GM12878 (cell line): ENCODE measurements around the gene PIEZO2. TPM values are rescaled to one million over a fixed set of nuclear protein-coding genes. Genes with fewer than 3 reads are reported as not detected.

Experiments used
- CBFB ChIP-seq: IDR thresholded peaks from 2 replicates; pipeline ENCODE4 v1.6.1; 2016; ENCODE audit warnings: antibody characterized with exemption, low read depth
- CEBPZ ChIP-seq: fragments of 150-350 bp; IDR thresholded peaks from 2 replicates; pipeline ENCODE4 v1.6.1; 2016; ENCODE audit warnings: low read depth, low read length
- CREM ChIP-seq: IDR thresholded peaks from 2 replicates; pipeline ENCODE4 v1.6.1; 2014; ENCODE audit warnings: antibody characterized with exemption, low read depth
- CTCF ChIP-seq, 3 experiments: IDR thresholded peaks in 2 of 3; conservative IDR thresholded peaks in 1 of 3; 2 replicates each; pipeline ENCODE4 v1.5.1; 2011; ENCODE audit warnings: low read depth in 3 of 3, low read length in 3 of 3, mild to moderate bottlenecking in 3 of 3, control low read depth in 2 of 3, moderate library complexity in 2 of 3, inconsistent platforms in 1 of 3, mixed read lengths in 1 of 3; ENCODE audit not compliant: control insufficient read depth in 2 of 3, insufficient read depth in 1 of 3; ENCODE audit errors: extremely low read depth in 1 of 3
- EGR1 ChIP-seq, 2 experiments: IDR thresholded peaks; 1 replicate in 1 of 2; 2 replicates in 1 of 2; pipeline ENCODE4 v1.6.1; 2011 to 2012; ENCODE audit warnings: low read depth in 2 of 2, low read length in 2 of 2, borderline replicate concordance in 1 of 2, mild to moderate bottlenecking in 1 of 2, moderate library complexity in 1 of 2
- EP300 ChIP-seq, 2 experiments: fragments of 150-350 bp in 1 of 2; IDR thresholded peaks; 2 replicates each; pipeline ENCODE4 v1.6.1; 2011 to 2012; ENCODE audit warnings: low read depth in 2 of 2, low read length in 2 of 2, borderline replicate concordance in 1 of 2, improper control_type of control experiment in 1 of 2, inconsistent platforms in 1 of 2; ENCODE audit not compliant: control insufficient read depth in 1 of 2
- IKZF1 ChIP-seq: fragments of 450-650 bp; conservative IDR thresholded peaks from 2 replicates; pipeline ENCODE4 v1.6.1; 2017; ENCODE audit warnings: antibody characterized with exemption, mild to moderate bottlenecking
- IKZF2 ChIP-seq, 2 experiments: fragments of 450-650 bp; IDR thresholded peaks; 2 replicates each; pipeline ENCODE4 v1.6.1; 2017; ENCODE audit warnings: mild to moderate bottlenecking in 2 of 2, moderate library complexity in 2 of 2
- IRF5 ChIP-seq: fragments of 450-650 bp; IDR thresholded peaks from 2 replicates; pipeline ENCODE4 v1.6.1; 2017; ENCODE audit warnings: borderline replicate concordance
- JUNB ChIP-seq: IDR thresholded peaks from 2 replicates; pipeline ENCODE4 v1.6.1; 2016; ENCODE audit warnings: antibody characterized with exemption, mild to moderate bottlenecking
- MYC ChIP-seq: IDR thresholded peaks from 2 replicates; pipeline ENCODE4 v1.6.1; 2011; ENCODE audit warnings: mild to moderate bottlenecking, low read length, moderate library complexity, inconsistent platforms; ENCODE audit not compliant: insufficient read depth, insufficient replicate concordance, insufficient read length, severe bottlenecking
- PAX8 ChIP-seq: fragments of 450-650 bp; IDR thresholded peaks from 2 replicates; pipeline ENCODE4 v1.6.1; 2017; ENCODE audit warnings: mild to moderate bottlenecking, moderate library complexity
- POLR2A ChIP-seq: IDR thresholded peaks from 2 replicates; pipeline ENCODE4 v1.6.1; 2011; ENCODE audit warnings: low read depth, mild to moderate bottlenecking, low read length
- RBBP5 ChIP-seq: fragments of 200-600 bp; sonication (generic); conservative IDR thresholded peaks from 2 replicates; pipeline ENCODE4 v1.6.1; 2016
- RFX5 ChIP-seq: IDR thresholded peaks from 2 replicates; pipeline ENCODE4 v1.6.1; 2011; ENCODE audit warnings: low read depth, low read length, improper control_type of control experiment
- SMAD1 ChIP-seq: fragments of 450-650 bp; IDR thresholded peaks from 2 replicates; pipeline ENCODE4 v1.6.1; 2018; ENCODE audit warnings: mild to moderate bottlenecking, low read depth; ENCODE audit not compliant: partially characterized antibody
- STAT1 ChIP-seq: fragments of 450-650 bp; conservative IDR thresholded peaks from 2 replicates; pipeline ENCODE4 v1.6.1; 2014; ENCODE audit warnings: antibody characterized with exemption, mild to moderate bottlenecking
- TCF12 ChIP-seq: IDR thresholded peaks from 2 replicates; pipeline ENCODE4 v1.6.1; 2011; ENCODE audit warnings: low read depth, mild to moderate bottlenecking, low read length
- USF1 ChIP-seq: IDR thresholded peaks from 2 replicates; pipeline ENCODE4 v1.6.1; 2011; ENCODE audit warnings: borderline replicate concordance, low read depth, mild to moderate bottlenecking, moderate library complexity, mixed read lengths, low read length; ENCODE audit not compliant: insufficient read depth; ENCODE audit errors: extremely low read length
- WRNIP1 ChIP-seq: IDR thresholded peaks from 2 replicates; pipeline ENCODE4 v1.6.1; 2011; ENCODE audit warnings: low read depth, low read length, improper control_type of control experiment, borderline replicate concordance
- ZBTB33 ChIP-seq: fragments of 450-650 bp; IDR thresholded peaks from 2 replicates; pipeline ENCODE4 v1.6.1; 2017; ENCODE audit warnings: mild to moderate bottlenecking
- ZNF622 ChIP-seq: fragments of 450-650 bp; IDR thresholded peaks from 2 replicates; pipeline ENCODE4 v1.6.1; 2017; ENCODE audit warnings: mild to moderate bottlenecking, inconsistent platforms
- polyA plus RNA-seq, 11 experiments: library from polyadenylated mRNA; depleted of rRNA in 4 of 11; unstranded in 6 of 11; stranded (reverse) in 5 of 11; fragments of >200 nt; fragmentation: Nextera tagmentation in 4 of 11; fragmentation: Illumina TruSeq in 1 of 11; extraction: Ambion mirVana in 4 of 11; extraction: Trizol in 1 of 11; gene quantifications; 1 replicate in 1 of 11; 2 replicates in 10 of 11; pipeline versions ENCODE4 v1.2.1 to v1.2.3, GENCODE V29; 2011 to 2016; ENCODE audit warnings: inconsistent platforms in 2 of 11, missing spikeins in 2 of 11, low read depth in 1 of 11
- total RNA-seq, 4 experiments: library from RNA; depleted of rRNA in 3 of 4; stranded (reverse); fragments of >200 nt in 3 of 4; fragmentation: Illumina TruSeq in 1 of 4; extraction: Trizol in 1 of 4; gene quantifications; 2 replicates each; pipeline versions ENCODE4 v1.2.1 to v1.2.3, GENCODE V29; 2013 to 2021

The PIEZO2 gene
- total and polyA plus RNA-seq, 10 of the 15 experiments (the other 5 are each of a cell fraction or from before 2014, with no cell fraction given), result 6.7 to 42.3 (median 27.4) TPM

- TF ChIP-seq STAT1 (no peak), RBBP5 (no peak), ZBTB33 (no peak), RFX5 (no peak), EP300 (IDR thresholded peaks at IDR 0.05; ENCODE audit: borderline replicate concordance in 1 of 2, control insufficient read depth in 1 of 2, low read depth in 2 of 2, low read length in 2 of 2) (peak in 1 of 2 experiments; percentile 60; a peak in 1 of 4 replicates), CBFB (no peak), IRF5 (no peak), ZNF622 (no peak), EGR1 (IDR thresholded peaks at IDR 0.05; ENCODE audit: borderline replicate concordance in 1 of 2, low read depth in 2 of 2, low read length in 2 of 2) (no peak), POLR2A (no peak), TCF12 (no peak), WRNIP1 (no peak), IKZF1 (peak; percentile 82), MYC (no peak), PAX8 (no peak), USF1 (no peak), CTCF (IDR thresholded peaks at IDR 0.05 in 2 of 3, conservative IDR thresholded peaks at IDR 0.05 in 1 of 3; ENCODE audit: control insufficient read depth in 2 of 3, extremely low read depth in 1 of 3, insufficient read depth in 1 of 3, low read depth in 3 of 3, low read length in 3 of 3) (no peak), IKZF2 (IDR thresholded peaks at IDR 0.05) (peak; percentile 80 to 83), JUNB (no peak), SMAD1 (no peak), CREM (no peak), CEBPZ (no peak)
Observed at GRCh38 chr18:11081009-11081532, 68.3 kb downstream of the PIEZO2 start (continued).
